Activated naive CD8-positive, alpha-beta T cell treated with anti-CD3 and anti-CD28 coated beads, Interleukin-2, amount 50 U/mL, for 16 hours (primary cell): ENCODE measurements around the gene ALG3.
A peak's percentile ranks its signal among the peaks of the same experiment; 100 is the strongest.

Source experiments
- DNase-seq: peaks from one replicate; pipeline ENCODE4 v3.0.0-alpha.2; 2020; ENCODE audit warnings: low read depth, low spot score

The ALG3 gene

DNA sequence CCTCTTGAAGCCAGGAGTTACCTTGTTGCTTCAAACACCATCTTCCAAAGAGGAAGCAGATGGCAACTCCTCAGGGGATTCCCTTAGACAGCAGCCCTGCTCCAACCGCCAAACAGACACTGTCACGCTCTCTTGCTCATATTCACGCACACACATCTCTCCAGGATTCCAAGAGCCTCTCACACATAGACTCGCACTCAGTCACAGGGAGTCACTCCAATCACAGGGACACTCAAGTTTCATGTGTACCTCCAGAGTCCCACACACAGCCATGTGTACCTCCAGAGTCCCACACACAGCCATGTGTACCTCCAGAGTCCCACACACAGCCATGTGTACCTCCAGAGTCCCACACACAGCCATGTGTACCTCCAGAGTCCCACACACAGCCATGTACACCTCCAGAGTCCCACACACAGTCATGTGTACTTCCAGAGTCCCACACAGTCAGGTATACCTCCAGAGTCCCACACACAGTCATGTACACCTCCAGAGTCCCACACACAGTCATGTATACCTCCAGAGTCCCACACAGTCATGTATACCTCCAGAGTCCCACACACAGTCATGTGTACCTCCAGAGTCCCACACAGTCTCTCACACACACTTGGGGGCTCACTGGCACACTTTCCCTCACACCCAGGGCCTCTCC is 13.3 kb downstream of the ALG3 start:
- no peak for DNase-seq

DNA sequence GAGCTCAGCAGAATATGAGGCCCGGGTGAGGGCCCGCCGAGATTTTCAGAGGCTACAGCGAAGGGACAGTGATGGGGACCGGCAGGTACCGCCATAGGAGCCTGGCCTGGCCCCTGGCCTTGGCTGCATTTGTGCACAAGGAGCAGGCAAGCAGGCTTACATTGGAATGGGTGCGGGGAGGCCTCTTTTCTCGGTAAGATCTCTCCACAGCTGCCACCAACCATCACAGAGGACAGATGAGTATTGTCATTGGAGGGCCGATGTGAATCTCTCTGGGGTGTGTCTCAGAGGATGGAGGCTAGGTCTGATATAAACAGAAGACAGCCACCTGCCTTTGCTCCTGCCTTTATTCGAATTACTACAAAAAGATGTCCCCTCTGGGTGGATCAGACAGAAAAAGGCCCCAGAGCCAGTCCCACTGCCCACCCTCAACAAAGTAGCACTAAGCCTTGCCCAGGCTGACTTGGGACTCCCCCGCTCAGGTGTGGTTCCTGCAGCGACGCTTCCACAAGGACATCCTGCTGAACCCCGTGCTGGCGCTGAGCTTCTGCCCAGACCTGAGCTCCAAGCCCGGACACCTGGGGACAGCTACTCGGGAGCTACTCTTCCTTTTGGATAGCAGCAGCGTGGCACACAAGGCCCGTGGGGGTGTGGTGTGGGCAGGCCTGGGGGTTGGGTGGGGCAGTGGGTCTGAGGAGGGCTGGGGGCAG is 13.9 kb downstream of the ALG3 start:
- no peak for DNase-seq

- DNase-seq, result no peak
Measured at GRCh38 chr3:184234224-184234623, 14.5 kb downstream of the ALG3 start.

- no peak for DNase-seq
Measured at GRCh38 chr3:184233127-184233843, 15.5 kb downstream of the ALG3 start.

DNA sequence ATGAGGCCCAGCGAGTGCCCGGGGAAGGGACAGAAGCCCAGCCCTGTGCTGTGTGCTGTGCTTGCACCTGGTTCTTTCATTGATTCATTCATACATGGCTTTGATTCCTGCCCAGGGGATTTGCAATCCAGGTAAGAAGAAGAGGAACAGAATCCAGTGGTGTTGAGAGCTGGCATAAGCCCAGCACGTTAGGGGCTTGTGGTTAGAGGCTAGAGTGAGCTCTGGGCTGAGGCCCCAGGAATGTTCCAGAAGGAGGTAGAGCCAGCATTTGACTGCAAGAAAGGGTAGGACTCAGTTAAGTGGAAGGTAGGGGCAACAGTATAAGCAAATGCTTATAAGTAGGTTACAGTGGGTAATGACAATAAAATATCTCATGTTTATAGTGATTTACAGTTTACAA is 17.1 kb downstream of the ALG3 start:
- no peak for DNase-seq

- DNase-seq, result no peak
Measured at GRCh38 chr3:184230603-184231528, 17.9 kb downstream of the ALG3 start.

DNA sequence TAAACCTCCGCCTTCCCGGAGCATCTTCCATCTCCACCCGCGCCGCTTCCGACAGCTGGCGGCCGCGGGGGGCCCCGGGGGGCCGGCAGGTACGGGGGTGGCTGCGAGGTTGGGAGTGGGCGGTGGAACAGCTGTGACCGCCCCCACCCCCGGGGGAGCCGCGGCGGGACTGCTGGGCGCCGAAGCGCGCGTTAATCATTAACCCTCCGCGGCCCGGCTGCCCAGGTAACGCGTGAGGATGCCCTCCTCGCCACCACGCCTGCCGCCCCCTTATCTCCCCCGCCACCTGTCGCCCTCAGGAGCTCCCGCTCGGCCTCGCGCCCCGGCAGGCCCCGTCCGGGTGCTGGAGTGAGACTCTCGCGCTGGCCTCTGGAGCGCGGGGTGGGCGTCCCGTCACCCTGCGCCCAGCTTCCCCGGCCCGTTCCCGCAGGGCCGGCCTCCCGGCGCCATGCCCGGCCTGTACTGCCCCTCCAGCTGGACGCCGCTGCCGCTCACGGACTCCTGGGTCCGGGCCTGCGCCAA is 18.6 kb downstream of the ALG3 start:
- no peak for DNase-seq

DNA sequence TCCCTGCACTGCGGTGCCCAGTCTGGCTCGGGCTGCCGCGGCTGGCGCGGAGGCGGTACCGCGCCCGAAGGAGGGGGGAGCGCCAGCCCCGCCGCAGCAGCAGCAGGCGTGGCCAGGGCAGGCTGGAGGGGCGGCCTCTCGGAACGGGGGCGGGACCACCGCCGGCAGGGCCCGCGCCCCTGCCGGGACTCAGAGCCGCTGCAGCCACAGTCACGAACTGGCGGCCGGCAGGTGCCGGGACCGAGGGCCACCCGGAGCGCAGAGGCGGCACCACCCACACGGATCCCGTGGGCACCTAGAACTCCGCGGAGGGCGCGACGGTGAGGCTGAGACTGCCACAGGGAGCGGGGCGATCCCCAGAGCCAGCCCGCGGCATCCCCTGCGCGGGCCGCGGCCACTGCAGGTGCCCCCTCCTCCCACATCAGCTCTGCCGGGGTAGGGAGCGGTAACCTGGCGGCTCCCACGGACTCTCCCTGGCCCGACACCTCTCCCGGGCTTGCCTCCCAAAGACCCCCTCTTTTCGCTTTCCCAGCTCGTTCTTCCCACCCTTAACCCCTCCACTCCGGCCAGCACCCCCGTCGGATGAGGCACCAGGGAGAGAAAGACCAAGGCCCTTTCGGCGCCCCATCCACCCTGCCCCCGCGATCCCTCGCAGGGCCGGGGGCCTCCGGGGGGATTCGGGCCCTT is 19.2 kb downstream of the ALG3 start, which contains the start of gene VWA5B2:
VWA5B2 (plus strand) TSS at position 192 of the 687 bp plus-strand sequence. CDS start 944 bp downstream, outside the sequence.
- DNase-seq, result peak; percentile 59

DNA sequence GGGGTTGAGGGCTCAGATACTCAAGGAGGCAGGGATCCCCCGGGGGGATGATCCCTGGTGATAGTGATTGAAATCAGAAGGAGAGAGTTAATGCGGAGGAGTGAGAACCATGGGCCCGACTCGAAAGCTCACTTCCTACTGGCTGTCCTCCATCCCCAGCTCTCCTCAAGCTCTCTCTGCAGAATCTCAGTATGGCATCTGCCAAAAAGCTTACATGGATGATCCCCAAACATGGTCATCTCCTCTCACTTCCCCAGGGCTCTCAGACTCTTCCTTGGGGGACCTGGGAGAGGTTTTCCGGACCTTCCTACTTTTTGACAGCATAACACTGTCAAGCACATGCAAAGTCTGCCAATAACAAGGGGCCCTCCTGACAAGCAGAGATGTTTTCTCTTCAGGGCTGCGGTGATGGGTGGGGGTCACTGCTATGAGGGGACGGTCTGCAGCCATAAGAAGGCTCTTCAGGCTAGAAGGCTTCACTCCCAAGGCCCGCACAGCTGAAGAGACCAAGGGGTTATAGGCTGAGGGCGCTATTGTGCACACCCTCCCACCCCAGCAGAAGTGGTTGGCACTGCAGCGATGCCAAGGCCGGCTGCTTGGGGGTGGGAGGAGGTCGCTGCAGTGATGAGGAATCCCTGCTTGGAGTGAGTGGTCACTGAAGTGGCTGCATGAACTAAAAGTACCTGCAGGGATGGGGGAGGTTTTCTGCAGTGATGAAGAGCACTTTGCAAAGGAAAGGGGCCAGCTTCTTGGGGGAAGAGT is 20.2 kb downstream of the ALG3 start:
- no peak for DNase-seq

DNA sequence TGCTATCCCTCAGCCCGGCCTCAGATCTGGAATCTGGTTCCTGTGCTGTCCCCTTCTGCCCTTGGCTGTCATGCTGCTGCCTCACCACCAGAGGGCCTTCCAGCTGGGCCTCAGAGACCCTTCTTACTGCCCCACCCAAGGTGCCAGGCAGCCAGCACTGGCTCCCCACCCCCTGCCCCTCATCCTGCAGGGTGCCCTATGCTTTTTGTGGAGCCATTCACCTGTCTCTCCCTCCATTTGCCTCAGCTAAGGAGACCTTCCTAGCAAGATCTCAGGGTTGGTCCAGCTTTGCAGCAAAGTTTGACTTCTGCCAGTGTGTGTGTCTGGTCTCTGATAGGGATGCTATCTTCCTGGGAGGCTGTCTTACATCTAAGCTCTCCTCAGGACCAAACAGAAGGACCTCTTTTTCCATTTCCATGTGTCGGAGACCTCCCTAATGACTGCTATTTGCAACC is 21.3 kb downstream of the ALG3 start:
- DNase-seq, result peak; percentile 11

GRCh38 chr3:184223946-184224345 is 24.8 kb downstream of the ALG3 start:
- no peak for DNase-seq

DNA sequence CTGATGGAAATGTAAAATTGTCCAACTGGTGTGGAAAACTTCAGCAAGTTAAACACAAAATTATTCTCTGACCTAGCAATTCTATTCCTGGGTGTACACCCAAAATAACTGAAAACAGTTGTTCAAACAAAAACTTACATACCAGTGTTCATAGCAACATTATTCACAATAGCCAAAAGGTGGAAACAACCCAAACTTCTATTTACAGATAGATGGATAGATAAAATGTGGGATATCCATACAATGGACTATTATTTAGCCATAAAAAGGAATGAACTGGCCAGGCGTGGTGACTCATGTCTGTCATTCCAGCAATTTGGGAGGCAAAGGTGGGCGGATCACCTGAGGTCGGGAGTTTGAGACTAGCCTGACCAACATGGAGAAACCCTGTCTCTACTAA is 26.2 kb downstream of the ALG3 start:
- no peak for DNase-seq

- DNase-seq, result no peak
Measured at GRCh38 chr3:184218814-184219213, 29.9 kb downstream of the ALG3 start.

DNA sequence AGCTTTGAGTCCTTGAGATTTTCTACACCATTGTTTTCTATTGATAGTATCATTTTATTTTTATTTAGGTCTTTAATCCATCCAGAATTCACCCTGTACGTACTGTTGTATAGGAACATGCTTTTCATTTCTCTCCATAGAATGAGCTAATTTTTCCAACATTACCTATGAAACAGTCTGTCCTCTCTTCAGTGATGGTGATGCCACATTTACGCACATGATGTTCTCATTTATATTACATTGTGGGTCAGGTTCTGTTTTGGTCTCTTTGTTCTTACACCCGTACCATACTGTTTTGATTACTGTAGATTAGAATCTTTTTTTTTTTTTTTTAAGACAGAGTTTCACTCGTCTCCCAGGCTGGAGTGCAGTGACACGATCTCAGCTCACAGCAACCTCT is 37.0 kb downstream of the ALG3 start:
- no peak for DNase-seq

GRCh38 chr3:184211297-184211696 is 37.5 kb downstream of the ALG3 start:
- DNase-seq, result no peak

GRCh38 chr3:184209146-184209923 is 39.4 kb downstream of the ALG3 start:
- no peak for DNase-seq

GRCh38 chr3:184203526-184203925 is 45.2 kb downstream of the ALG3 start:
- DNase-seq, result no peak

GRCh38 chr3:184200825-184201224 is 47.9 kb downstream of the ALG3 start:
- no peak for DNase-seq

DNA sequence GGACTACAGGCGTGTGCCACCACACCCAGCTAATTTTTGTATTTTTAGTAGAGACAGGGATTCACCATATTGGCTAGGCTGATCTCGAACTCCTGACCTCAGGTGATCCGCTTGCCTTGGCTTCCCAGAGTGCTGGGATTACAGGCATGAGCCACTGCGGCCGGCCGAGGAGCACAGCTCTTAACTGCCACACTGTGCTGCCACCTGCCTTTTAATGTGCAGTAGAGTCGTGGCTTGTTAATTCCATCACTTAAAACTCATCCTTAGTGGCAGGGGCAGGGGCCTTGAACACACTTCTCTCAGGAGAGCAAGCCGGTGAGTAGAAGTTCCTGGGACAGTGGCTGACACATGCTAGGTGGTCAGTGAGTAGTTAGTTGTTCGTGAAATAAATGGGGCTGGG is 50.3 kb downstream of the ALG3 start:
- no peak for DNase-seq
